NCI-H146 treated with DMSO at 0.1 percent for 48 hours (cell line): ENCODE data around the gene RGSL1.

Experiments used
- DNase-seq: peaks from one replicate; lab custom pipeline; 2025; ENCODE audit not compliant: unreplicated experiment; lab: John Stamatoyannopoulos, UW

Gene RGSL1

GRCh38 chr1:182450087-182450486 lies at the start of gene RGSL1:
Gene RGSL1, plus strand, starts transcription at chr1:182450146. Its CDS starts 20 bp downstream, at chr1:182450166.
- DNase-seq, result no peak

DNA sequence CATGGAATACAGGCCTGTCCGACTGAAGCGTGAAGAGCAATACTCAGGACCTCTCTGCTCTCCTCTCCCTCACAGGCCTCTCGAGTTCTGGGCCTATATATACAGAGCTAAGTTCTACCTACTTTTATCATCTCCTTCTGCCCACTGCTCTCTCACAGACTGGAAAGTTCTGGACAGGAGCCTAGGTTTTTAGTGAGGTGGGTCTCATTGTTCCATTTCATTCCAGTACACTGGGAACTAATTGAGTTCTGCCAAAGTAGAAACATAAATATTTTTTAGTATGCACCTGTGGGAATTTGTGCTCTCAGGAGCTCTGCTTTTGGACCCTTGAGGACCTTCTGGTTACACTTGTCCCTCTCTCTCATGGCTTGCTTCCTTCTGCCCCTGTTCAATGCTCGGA lies 49.4 kb upstream of the RGSL1 start, which contains the start of gene TEDDM1:
Gene TEDDM1, minus strand, starts transcription at position 101 of the 400 bp plus-strand sequence. CDS start 182 bp downstream, outside the sequence.
- DNase-seq, result no peak

DNA sequence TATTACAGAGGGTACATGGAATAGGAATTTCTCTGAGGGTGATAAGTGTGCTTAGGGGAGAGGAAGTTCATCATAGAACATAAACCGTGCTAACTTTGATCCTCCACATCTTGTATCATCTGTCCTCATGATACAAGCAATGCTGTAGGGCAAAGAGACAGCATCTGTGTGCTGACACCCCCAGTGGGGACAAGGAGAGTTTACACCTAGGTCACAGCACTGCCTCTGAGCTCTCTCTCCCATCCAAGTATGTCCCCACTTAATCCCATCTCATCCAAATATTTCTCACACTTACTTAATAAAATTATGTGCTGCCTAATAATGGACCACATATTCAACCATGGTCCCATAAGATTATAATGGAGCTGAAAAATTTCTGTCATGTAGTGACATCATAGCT lies 45.2 kb upstream of the RGSL1 start:
- DNase-seq, result no peak

- no peak for DNase-seq
Measured at GRCh38 chr1:182405578-182405977, 44.4 kb upstream of the RGSL1 start.

- DNase-seq, result no peak
Measured at GRCh38 chr1:182406012-182406411, 43.9 kb upstream of the RGSL1 start.

DNA sequence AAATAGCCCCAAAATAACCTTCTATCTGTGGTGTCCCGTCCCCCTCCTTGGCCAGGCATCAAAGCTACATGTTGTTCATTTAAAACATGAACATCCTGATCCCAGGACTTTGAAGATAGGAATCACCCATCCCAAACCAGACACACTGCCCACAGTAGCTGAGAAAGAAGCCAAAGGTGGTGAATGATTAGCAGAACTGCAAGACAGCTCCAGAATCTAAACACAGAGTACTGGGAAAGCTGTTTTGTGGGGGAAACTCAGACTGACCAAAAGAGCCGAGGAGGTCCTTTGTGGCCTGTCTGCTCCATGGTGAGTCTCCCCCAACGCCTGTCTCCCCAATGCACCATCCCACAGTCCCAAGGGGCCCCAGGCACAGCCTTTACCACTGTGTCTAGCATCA lies 42.2 kb upstream of the RGSL1 start:
- DNase-seq, result no peak

DNA sequence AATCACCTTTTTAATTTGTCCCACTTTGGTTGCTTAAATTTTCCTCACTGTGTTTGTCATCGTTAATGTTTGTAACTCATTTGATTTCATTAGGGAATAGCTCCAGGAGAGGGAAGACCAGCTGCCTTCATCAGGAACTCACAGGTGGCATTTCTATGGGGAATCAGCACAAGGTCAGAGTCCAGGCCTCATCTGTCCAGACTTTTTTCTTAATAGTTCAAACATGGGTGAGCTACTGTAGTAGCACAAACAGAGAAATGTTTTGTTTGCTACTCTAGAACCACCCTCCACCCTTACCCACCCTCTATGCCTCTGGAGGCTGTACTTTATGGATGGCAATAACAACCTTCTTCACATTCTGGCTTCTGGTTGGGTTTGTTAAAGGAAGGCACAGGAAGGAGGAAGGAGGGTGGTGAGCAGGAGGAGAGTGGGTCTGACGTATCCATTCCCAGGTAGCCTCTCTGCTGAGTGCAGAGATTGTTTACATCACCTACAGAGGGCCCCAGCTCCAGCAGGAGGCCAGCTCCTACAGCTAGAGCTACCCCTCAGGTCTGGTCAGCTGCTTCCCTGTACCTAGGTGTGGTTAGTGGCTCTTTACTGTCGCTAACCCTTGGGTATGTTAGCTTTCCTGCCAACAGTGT lies 41.4 kb upstream of the RGSL1 start:
- DNase-seq, result no peak

DNA sequence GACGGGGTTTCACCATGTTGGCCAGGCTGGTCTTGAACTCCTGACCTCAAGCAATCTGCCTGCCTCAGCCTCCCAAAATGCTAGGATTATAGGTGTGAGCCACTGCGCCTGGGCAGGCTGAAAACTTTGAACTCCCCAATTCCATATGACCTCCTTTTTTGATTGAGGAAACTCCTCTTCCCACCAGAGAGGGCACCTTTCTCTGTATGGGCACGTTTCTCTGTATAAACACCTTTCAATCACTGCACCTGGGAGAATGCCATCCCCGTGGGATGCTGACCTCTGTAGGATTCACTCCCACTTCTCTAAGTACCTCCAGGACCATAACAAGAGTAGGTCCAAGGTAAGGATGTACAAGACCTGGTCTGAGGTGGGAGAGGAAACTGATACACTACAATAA lies 39.8 kb upstream of the RGSL1 start:
- no peak for DNase-seq

- DNase-seq, result no peak
Measured at GRCh38 chr1:182410620-182411273, 39.2 kb upstream of the RGSL1 start.

DNA sequence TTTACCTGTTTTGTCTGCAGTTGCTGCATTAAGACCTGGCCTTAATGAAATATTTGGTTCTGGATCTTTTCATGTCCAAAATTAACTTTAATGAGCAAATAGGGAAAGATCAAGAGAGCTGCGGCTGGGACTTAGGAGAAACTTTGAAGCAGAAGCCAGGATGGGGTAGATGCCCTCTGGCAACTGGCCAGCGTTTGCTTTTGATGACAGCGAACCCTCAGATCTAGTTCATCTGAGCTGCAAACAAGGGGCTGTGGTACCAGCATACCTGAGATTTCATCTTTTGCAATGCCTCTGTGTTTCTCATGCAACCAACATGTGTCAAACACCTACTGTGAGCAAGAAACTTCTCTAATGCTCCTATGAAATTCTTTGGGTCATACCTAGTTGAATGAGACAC lies 36.5 kb upstream of the RGSL1 start:
- no peak for DNase-seq

GRCh38 chr1:182413969-182414368 lies 36.0 kb upstream of the RGSL1 start:
- DNase-seq, result no peak

- DNase-seq, result no peak
Measured at GRCh38 chr1:182415789-182416188, 34.2 kb upstream of the RGSL1 start.

GRCh38 chr1:182426442-182427430 lies 23.2 kb upstream of the RGSL1 start:
- DNase-seq, result no peak

DNA sequence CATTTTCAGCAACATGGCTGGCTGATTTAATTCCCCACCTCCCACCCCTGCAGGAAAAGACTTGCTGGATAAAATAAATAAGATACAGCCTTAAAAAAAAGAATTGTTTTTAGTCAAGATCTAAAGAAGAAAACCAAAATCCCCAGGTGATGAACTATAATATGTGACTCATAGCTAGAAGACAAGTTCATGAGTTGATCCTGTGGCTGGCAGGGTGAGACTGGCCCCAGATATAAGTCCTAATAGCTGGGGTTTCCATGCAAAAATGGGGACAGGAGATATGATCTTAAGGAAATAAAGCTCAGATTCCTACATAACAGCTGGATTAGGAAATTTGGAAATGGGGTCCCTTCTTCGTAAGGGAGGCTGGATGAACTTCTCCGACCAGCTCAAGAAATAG lies 21.9 kb upstream of the RGSL1 start:
- DNase-seq, result no peak

DNA sequence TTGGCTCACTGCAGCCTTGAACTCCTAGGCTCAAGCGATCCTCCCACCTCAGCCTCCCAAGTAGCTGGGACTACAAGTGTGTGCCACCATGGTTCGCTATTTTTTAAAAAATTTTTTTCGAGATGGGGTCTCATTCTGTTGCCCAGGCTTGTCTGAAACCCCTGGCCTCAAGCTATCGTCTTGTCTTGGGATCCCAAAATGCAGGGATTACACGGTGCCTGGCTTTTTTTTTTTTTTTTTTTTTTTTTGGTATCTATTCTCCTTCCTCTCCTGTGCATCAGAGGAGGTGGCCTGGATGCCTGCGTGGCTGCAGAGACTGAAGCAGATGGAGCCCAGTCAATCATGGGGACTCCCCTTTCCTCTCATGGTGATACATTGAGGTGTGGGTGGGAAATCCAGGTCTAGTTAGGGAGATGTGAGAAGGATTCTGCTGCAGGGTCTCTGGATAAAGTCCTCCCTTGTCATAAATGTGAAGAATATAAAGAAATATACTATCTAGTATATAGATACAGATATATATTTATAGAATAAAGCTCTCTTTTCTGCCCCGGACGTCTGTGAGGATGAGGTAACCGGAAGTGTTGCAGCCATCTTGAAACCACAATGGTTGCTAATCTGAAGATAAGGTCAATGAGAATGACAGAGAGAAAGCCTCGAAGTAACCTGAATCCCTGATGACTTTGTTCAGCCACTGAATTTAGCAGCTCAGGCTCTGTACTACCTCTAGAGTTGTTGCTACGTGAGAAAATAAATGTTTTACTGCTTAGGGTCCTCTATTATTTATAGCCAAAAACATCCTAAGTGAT lies 19.5 kb upstream of the RGSL1 start:
- no peak for DNase-seq

GRCh38 chr1:182431278-182431677 lies 18.7 kb upstream of the RGSL1 start:
- no peak for DNase-seq

DNA sequence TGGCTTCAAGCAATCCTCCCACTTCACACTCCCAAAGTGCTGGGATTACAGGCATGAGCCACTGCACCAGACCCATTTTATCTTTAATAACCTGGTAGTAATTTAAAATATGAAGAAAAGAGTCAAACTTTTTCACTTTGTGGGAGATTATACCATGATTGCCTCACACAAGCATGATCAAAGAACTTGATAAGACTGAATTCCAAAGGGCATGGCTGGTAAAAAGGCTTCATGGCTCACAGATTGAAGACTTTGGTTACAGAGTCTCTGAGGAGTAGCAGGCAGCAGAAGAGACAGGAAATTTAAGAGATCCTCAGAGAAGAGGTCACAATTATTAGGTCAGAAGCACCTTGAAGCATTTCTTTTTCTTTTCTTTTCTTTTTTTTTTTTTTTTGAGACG lies 16.4 kb upstream of the RGSL1 start:
- no peak for DNase-seq

DNA sequence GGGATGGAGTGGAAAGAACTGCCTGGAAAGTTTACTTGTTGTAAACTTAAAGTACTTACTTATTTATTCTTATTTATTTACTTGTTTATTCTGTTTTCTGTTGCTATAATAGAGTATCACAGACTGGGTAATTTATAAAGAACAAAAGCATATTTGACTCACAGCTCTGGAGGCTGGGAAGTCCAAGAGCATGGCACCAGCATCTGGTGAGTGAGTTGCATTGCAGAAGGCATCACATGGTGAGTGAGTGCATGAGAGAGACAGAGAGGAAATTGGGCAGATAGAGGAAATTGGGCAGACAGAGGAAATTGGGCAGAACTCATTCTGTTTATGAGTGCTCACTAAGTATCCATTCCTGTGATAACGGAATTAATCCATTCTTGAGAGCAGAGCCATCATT lies 11.6 kb upstream of the RGSL1 start:
- DNase-seq, result no peak

GRCh38 chr1:182441719-182442118 lies 8.2 kb upstream of the RGSL1 start:
- no peak for DNase-seq

- no peak for DNase-seq
Measured at GRCh38 chr1:182442333-182442732, 7.6 kb upstream of the RGSL1 start.

GRCh38 chr1:182444497-182444896 lies 5.4 kb upstream of the RGSL1 start:
- DNase-seq, result no peak
